ENCODE measurements around the gene PRX. TPM values are rescaled to one million over a fixed set of nuclear protein-coding genes. Genes with fewer than 3 reads are reported as not detected.
A peak's percentile ranks its signal among the peaks of the same experiment; 100 is the strongest.

Gene PRX
- polyA plus RNA-seq, 1 donor from 2014 or later, result 0.20 TPM

DNA sequence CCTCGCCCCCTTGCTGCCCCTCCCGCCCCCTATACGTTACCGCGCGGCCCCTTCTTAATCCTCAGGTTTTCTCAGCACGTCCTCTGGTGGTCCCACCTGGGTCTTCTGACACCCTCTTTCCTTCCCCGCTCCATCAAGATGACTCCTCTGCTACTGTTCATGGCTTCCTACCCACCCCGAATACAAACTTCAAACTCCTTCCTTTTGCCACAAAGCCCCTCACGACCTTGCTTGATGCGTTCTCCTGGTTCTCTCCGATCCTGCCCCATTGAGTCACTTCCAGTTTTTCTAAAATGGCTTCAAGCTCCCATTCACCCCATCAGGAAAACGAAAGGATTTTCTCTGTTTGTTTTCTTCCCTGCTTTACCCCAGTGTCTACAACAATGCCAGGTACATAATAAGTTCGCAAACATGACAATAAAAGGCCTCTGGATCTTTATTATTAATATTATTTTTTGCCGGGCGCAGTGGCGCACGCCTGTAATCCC is 31.7 kb upstream of the PRX start:
- Histone ChIP-seq H4K20me1 (ENCODE audit: insufficient read depth) (no peaks in the 10 kb centered on the region), H3F3A (ENCODE audit: insufficient read depth, low read length, poor library complexity, severe bottlenecking) (peaks cover 4% of the 10 kb centered on the region), H3K79me2 (replicated peaks; ENCODE audit: insufficient read depth, low read length) (peaks cover 19% of the 10 kb centered on the region), H3K4me2 (ENCODE audit: low read length) (peak overlapping the region; percentile 91), H2AFZ (ENCODE audit: low read depth, low read length) (peak overlapping the region; percentile 96), H3K4me3 (ENCODE audit: low read length) (peak overlapping the region; percentile 78), H3K9me3 (ENCODE audit: low read length) (no peaks in the 10 kb centered on the region), H3K9me2 (ENCODE audit: insufficient read depth, low read length) (no peaks in the 10 kb centered on the region), H3K36me3 (ENCODE audit: insufficient read depth, low read length) (no peaks in the 10 kb centered on the region), H3K27ac (ENCODE audit: low read length) (peak overlapping the region; percentile 94), H3K27me3 (ENCODE audit: insufficient read depth, low read depth, low read length) (no peaks in the 10 kb centered on the region), H3K9ac (ENCODE audit: low read length) (peak overlapping the region; percentile 87)
- peak; percentile 23 for TF ChIP-seq TAF1 (IDR thresholded peaks at IDR 0.05; ENCODE audit: low read depth)
- peak; percentile 65 for TF ChIP-seq SMC3 (conservative IDR thresholded peaks at IDR 0.05; ENCODE audit: poor library complexity)
- TF ChIP-seq, protein P1, sequence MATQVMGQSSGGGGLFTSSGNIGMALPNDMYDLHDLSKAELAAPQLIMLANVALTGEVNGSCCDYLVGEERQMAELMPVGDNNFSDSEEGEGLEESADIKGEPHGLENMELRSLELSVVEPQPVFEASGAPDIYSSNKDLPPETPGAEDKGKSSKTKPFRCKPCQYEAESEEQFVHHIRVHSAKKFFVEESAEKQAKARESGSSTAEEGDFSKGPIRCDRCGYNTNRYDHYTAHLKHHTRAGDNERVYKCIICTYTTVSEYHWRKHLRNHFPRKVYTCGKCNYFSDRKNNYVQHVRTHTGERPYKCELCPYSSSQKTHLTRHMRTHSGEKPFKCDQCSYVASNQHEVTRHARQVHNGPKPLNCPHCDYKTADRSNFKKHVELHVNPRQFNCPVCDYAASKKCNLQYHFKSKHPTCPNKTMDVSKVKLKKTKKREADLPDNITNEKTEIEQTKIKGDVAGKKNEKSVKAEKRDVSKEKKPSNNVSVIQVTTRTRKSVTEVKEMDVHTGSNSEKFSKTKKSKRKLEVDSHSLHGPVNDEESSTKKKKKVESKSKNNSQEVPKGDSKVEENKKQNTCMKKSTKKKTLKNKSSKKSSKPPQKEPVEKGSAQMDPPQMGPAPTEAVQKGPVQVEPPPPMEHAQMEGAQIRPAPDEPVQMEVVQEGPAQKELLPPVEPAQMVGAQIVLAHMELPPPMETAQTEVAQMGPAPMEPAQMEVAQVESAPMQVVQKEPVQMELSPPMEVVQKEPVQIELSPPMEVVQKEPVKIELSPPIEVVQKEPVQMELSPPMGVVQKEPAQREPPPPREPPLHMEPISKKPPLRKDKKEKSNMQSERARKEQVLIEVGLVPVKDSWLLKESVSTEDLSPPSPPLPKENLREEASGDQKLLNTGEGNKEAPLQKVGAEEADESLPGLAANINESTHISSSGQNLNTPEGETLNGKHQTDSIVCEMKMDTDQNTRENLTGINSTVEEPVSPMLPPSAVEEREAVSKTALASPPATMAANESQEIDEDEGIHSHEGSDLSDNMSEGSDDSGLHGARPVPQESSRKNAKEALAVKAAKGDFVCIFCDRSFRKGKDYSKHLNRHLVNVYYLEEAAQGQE (IDR thresholded peaks at IDR 0.05; ENCODE audit: borderline replicate concordance), result no peak
- TF ChIP-seq RAD21 (conservative IDR thresholded peaks at IDR 0.05), result peak; percentile 59
- peak; percentile 76 for TF ChIP-seq POLR2AphosphoS5 (IDR thresholded peaks at IDR 0.05)
- no peak for TF ChIP-seq EZH2 (IDR thresholded peaks at IDR 0.05; ENCODE audit: borderline replicate concordance, insufficient read depth, low read length, poor library complexity, severe bottlenecking)
- TF ChIP-seq MXI1 (conservative IDR thresholded peaks at IDR 0.05; ENCODE audit: poor library complexity, severe bottlenecking), result peak; percentile 6
- TF ChIP-seq, protein P2, sequence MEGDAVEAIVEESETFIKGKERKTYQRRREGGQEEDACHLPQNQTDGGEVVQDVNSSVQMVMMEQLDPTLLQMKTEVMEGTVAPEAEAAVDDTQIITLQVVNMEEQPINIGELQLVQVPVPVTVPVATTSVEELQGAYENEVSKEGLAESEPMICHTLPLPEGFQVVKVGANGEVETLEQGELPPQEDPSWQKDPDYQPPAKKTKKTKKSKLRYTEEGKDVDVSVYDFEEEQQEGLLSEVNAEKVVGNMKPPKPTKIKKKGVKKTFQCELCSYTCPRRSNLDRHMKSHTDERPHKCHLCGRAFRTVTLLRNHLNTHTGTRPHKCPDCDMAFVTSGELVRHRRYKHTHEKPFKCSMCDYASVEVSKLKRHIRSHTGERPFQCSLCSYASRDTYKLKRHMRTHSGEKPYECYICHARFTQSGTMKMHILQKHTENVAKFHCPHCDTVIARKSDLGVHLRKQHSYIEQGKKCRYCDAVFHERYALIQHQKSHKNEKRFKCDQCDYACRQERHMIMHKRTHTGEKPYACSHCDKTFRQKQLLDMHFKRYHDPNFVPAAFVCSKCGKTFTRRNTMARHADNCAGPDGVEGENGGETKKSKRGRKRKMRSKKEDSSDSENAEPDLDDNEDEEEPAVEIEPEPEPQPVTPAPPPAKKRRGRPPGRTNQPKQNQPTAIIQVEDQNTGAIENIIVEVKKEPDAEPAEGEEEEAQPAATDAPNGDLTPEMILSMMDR (IDR thresholded peaks at IDR 0.05; ENCODE audit: poor library complexity, severe bottlenecking), result peak; percentile 56

DNA sequence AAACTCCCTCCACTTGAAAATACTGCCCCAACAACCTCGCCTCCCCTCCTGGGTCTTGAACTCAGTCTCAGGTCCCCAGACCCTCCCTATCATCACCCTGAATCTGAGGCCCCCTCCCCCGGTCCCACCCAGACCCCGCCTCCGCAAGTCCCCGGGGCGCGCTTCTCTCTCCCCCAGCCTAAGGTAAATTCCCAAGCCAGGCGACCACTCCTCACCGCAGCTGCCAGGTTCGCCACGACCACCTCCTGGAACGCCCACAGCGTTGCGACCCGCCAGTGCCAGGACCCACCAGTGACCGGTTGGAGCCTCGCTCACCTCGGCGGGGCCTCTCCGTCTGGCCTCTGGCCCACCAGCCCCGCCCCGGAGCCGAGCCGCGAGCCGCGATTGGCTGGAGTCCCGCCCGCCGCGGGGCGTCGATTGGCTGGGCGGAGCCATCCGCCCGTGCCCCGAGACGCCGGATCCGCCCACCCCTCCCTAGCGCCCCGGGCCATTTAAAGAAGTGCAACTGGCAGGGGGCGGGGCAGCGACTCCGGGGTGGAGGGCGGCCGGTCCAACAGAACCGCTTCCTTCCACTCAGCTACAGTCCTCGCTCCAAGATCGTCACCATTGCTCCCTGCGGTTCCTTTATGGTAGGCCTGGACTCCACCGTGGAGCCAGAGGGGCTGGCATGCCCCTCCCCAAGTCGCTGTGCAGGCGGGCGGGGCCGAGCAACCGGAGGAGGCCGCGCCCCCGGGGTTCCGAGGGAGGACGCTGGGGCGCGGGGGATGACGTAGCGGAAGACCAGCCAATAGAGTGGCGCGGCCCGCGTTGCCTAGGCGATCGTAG is 31.0 kb upstream of the PRX start, which contains the start of gene SERTAD3:
Gene SERTAD3 (minus strand): TSS at position 336 of the 825 bp plus-strand sequence. CDS start 2,255 bp downstream, outside the sequence.
- Histone ChIP-seq H2AFZ (ENCODE audit: low read depth, low read length) (peak within 1 kb of the TSS; percentile 96), H4K20me1 (ENCODE audit: insufficient read depth) (no peaks in the 10 kb centered on the region), H3K9me2 (ENCODE audit: insufficient read depth, low read length) (no peaks in the 10 kb centered on the region), H3K36me3 (ENCODE audit: insufficient read depth, low read length) (no peaks in the 10 kb centered on the region), H3K9me3 (ENCODE audit: low read length) (no peaks in the 10 kb centered on the region), H3K4me3 (ENCODE audit: low read length) (peak within 1 kb of the TSS; percentile 78), H3K27ac (ENCODE audit: low read length) (peak within 1 kb of the TSS; percentile 94), H3F3A (ENCODE audit: insufficient read depth, low read length, poor library complexity, severe bottlenecking) (peaks cover 4% of the 10 kb centered on the region), H3K27me3 (ENCODE audit: insufficient read depth, low read depth, low read length) (no peaks in the 10 kb centered on the region), H3K4me2 (ENCODE audit: low read length) (peak within 1 kb of the TSS; percentile 91), H3K79me2 (replicated peaks; ENCODE audit: insufficient read depth, low read length) (peaks cover 19% of the 10 kb centered on the region), H3K9ac (ENCODE audit: low read length) (peak within 1 kb of the TSS; percentile 87)
- TF ChIP-seq POLR2AphosphoS5 (IDR thresholded peaks at IDR 0.05) (peak; percentile 72), MXI1 (conservative IDR thresholded peaks at IDR 0.05; ENCODE audit: poor library complexity, severe bottlenecking) (peak; percentile 82), EP300 (conservative IDR thresholded peaks at IDR 0.05; ENCODE audit: poor library complexity, severe bottlenecking) (peak; percentile 74), EZH2 (IDR thresholded peaks at IDR 0.05; ENCODE audit: borderline replicate concordance, insufficient read depth, low read length, poor library complexity, severe bottlenecking) (no peak), SMC3 (conservative IDR thresholded peaks at IDR 0.05; ENCODE audit: poor library complexity) (no peak), RAD21 (conservative IDR thresholded peaks at IDR 0.05) (no peak), TAF1 (IDR thresholded peaks at IDR 0.05; ENCODE audit: low read depth) (peak; percentile 58)
- TF ChIP-seq, protein P2 (IDR thresholded peaks at IDR 0.05; ENCODE audit: poor library complexity, severe bottlenecking), result no peak
- TF ChIP-seq, protein P1 (IDR thresholded peaks at IDR 0.05; ENCODE audit: borderline replicate concordance), result peak; percentile 75

All from neural cell (in vitro differentiated cells).